ENCODE results near the gene POU2AF3.

POU2AF3 gene

DNA sequence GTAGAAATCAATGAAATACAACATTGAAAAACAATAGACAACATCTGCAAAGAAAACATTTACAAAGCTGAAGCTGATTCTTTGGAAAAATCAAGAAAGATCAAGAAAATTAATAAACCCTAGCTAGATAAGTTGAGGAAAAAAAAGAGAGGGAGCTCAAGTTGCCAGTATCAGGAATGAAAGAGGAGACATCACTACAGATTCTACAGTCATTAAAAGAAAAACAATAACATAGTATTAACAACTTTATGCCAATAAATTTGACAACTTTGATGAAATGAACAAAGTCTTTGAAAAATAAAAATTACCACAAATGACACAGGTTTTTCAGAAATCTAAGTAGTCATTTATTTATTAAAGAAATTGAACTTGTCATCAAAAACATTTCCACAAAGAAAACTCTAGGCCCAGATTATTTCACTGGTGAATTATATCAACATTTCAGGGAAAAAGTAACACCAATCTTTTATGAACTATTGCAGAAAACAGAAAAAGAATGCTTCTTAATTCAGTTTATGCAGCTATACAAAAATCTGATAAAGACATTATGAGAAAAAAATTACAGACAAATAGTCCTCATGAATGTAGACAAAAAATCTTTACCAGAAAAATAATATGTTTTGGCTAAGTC is 41.5 kb downstream of the POU2AF3 start:
- Histone ChIP-seq H3K36me3 (no peaks in the 10 kb centered on the region), H3K27me3 (no peaks in the 10 kb centered on the region), H3K4me3 (ENCODE audit: low read depth in 1 of 2, low read length in 1 of 2) (no peak overlapping the region), H3K4me1 (ENCODE audit: control insufficient read depth in 1 of 2, insufficient read depth in 1 of 2, low read depth in 1 of 2, low read length in 1 of 2) (no peaks in the 10 kb centered on the region), H3K27ac (no peak overlapping the region), H3K9me3 (no peaks in the 10 kb centered on the region)
- TF ChIP-seq CTCF (IDR thresholded peaks at IDR 0.05): no peak

DNA sequence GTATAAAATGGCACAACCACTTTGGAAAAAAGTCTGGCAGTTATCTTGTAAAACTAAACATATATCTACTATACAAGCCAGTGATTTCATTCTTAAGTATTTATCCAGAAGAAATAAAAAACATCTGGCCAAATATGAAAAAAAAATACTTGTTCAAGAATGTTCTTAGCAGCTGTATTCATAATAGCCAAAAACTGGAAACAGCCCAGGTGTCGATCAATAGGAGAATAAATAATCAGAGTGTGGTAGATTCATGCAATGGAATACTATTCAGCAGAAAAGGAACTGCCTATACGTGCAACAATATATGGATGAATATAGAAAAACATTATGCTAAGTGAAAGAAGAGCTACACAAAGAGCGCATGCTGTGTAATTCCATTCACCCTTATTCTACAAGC is 44.0 kb downstream of the POU2AF3 start:
- no peak overlapping the region for H3K4me3 ChIP-seq (ENCODE audit: low read depth in 1 of 2, low read length in 1 of 2)
- no peak for TF ChIP-seq CTCF (IDR thresholded peaks at IDR 0.05)
- no peaks in the 10 kb centered on the region for H3K36me3 ChIP-seq
- no peaks in the 10 kb centered on the region for H3K27me3 ChIP-seq
- no peak overlapping the region for H3K27ac ChIP-seq
- no peaks in the 10 kb centered on the region for H3K9me3 ChIP-seq
- no peaks in the 10 kb centered on the region for H3K4me1 ChIP-seq (ENCODE audit: control insufficient read depth in 1 of 2, insufficient read depth in 1 of 2, low read depth in 1 of 2, low read length in 1 of 2)

GRCh38 chr11:111344032-111344431 is 45.7 kb downstream of the POU2AF3 start:
- H3K4me1 ChIP-seq (ENCODE audit: control insufficient read depth in 1 of 2, insufficient read depth in 1 of 2, low read depth in 1 of 2, low read length in 1 of 2): no peaks in the 10 kb centered on the region
- TF ChIP-seq CTCF (IDR thresholded peaks at IDR 0.05): no peak
- H3K27ac ChIP-seq: no peak overlapping the region
- H3K36me3 ChIP-seq: no peaks in the 10 kb centered on the region
- no peak overlapping the region for H3K4me3 ChIP-seq (ENCODE audit: low read depth in 1 of 2, low read length in 1 of 2)
- no peaks in the 10 kb centered on the region for H3K27me3 ChIP-seq
- no peaks in the 10 kb centered on the region for H3K9me3 ChIP-seq

- Histone ChIP-seq H3K27me3 (no peaks in the 10 kb centered on the region), H3K4me3 (ENCODE audit: low read depth in 1 of 2, low read length in 1 of 2) (no peak overlapping the region), H3K9me3 (no peaks in the 10 kb centered on the region), H3K4me1 (ENCODE audit: control insufficient read depth in 1 of 2, insufficient read depth in 1 of 2, low read depth in 1 of 2, low read length in 1 of 2) (no peaks in the 10 kb centered on the region), H3K36me3 (no peaks in the 10 kb centered on the region), H3K27ac (no peak overlapping the region)
- TF ChIP-seq CTCF (IDR thresholded peaks at IDR 0.05): no peak
Observed at GRCh38 chr11:111347002-111347722, 48.8 kb downstream of the POU2AF3 start.

- no peak for TF ChIP-seq CTCF (IDR thresholded peaks at IDR 0.05)
- H3K9me3 ChIP-seq: no peaks in the 10 kb centered on the region
- no peaks in the 10 kb centered on the region for H3K36me3 ChIP-seq
- H3K4me3 ChIP-seq (ENCODE audit: low read depth in 1 of 2, low read length in 1 of 2): no peak overlapping the region
- no peaks in the 10 kb centered on the region for H3K4me1 ChIP-seq (ENCODE audit: control insufficient read depth in 1 of 2, insufficient read depth in 1 of 2, low read depth in 1 of 2, low read length in 1 of 2)
- H3K27ac ChIP-seq: no peak overlapping the region
- H3K27me3 ChIP-seq: no peaks in the 10 kb centered on the region
Observed at GRCh38 chr11:111347723-111348115, 49.4 kb downstream of the POU2AF3 start.

Data from neutrophil (primary cell).